Activated CD4-positive, alpha-beta memory T cell treated with anti-CD3 and anti-CD28 coated beads, Interleukin-2, amount 10 ng/mL, durations not matched to agents 7 days and 5 days (primary cell): Measurements from ENCODE around the gene FOXF2. TPM values are rescaled to one million over a fixed set of nuclear protein-coding genes. Genes with fewer than 3 reads are reported as not detected.
A peak's percentile ranks its signal among the peaks of the same experiment; 100 is the strongest.
"Not testable (repeated sequence)": the region's sequence is repeated elsewhere in the genome, so short reads cannot be mapped to it uniquely, and the experiment has no call there.

Experiments used
- CTCF ChIA-PET: fragments of 350-600 bp; sonication (Branson Sonifier 250); formaldehyde crosslinking; loops from one replicate; lab custom pipeline; 2021; ENCODE audit warnings: antibody characterized with exemption, inconsistent platforms; lab: Charles Lee
- POLR2A ChIA-PET: fragments of 350-600 bp; sonication (Branson Sonifier 250); formaldehyde crosslinking; loops from one replicate; lab custom pipeline; 2021; ENCODE audit warnings: antibody characterized with exemption; lab: Charles Lee
- DNase-seq: peaks from one replicate; pipeline ENCODE4 v3.0.0-alpha.2; 2020
- H3K27ac Mint-ChIP-seq: one replicate; pipeline ENCODE4 v1.8.0; 2021; ENCODE audit warnings: mild to moderate bottlenecking, mixed read lengths
- H3K27me3 Mint-ChIP-seq: one replicate; pipeline ENCODE4 v1.8.0; 2021; ENCODE audit warnings: mixed read lengths
- H3K36me3 Mint-ChIP-seq: one replicate; pipeline ENCODE4 v1.8.0; 2021; ENCODE audit warnings: low read depth, mixed read lengths
- H3K4me1 Mint-ChIP-seq: one replicate; pipeline ENCODE4 v1.8.0; 2021; ENCODE audit warnings: mixed read lengths
- H3K4me3 Mint-ChIP-seq: one replicate; pipeline ENCODE4 v1.8.0; 2021; ENCODE audit warnings: mild to moderate bottlenecking, mixed read lengths
- H3K9me3 Mint-ChIP-seq: one replicate; pipeline ENCODE4 v1.8.0; 2021; ENCODE audit warnings: mixed read lengths
- total RNA-seq, 2 experiments: library from RNA; stranded (reverse); gene quantifications; one replicate each; pipeline ENCODE4 v1.2.3, GENCODE V29; 2021

The FOXF2 gene
- not detected for total RNA-seq

DNA sequence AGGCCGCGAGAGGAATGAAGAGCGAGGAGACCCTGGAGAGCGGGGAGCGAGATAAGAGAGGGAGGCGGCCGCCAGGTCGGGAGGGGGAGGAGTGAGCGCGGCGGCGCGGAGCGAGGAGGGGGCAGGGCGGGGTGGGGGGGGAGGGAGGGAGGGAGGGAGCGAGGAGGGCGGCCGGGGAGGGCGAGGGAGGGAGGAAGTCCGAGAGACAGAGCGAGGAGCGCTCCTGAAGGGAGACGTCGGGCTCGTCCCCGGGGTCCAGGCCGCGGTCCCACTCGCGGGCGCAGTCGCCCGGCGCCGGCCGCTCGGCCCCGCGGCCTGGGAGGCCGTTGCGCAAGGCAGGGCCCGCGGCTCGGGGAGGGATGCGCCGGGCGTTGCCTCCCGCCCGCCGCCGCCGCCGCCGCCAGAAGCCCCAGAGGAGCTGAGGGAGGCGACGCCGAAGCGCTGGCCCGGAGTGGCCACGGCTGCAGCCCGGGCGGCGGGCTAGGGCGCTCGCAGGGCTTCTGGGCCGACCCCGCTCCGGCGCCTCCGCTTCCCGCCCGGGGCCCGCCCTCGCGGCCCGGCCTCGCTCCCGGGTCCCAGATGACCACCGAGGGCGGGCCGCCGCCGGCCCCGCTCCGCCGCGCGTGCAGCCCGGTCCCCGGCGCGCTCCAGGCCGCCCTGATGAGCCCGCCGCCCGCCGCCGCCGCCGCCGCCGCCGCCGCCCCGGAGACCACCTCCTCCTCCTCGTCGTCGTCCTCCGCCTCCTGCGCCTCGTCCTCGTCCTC, at the start of gene FOXF2:
FOXF2 (plus strand) TSS at position 208 of the 764 bp plus-strand sequence; CDS start at position 580, 372 bp downstream.
- ChIA-PET POLR2A (no interaction called here), CTCF (no interaction called here)
- H3K27ac Mint-ChIP-seq, result no peak within 1 kb of the TSS
- peaks cover 3% of the 10 kb centered on the region for H3K36me3 Mint-ChIP-seq
- no peak for DNase-seq
- peak within 1 kb of the TSS; percentile 27 for H3K4me3 Mint-ChIP-seq
- no peaks in the 10 kb centered on the region for H3K9me3 Mint-ChIP-seq
- H3K4me1 Mint-ChIP-seq, result peaks cover 24% of the 10 kb centered on the region
- peaks cover 81% of the 10 kb centered on the region for H3K27me3 Mint-ChIP-seq

GRCh38 chr6:1346101-1346500, 43.3 kb upstream of the FOXF2 start:
- no peaks in the 10 kb centered on the region for H3K36me3 Mint-ChIP-seq
- peaks cover 7% of the 10 kb centered on the region for H3K9me3 Mint-ChIP-seq
- H3K27ac Mint-ChIP-seq, result no peak overlapping the region
- POLR2A ChIA-PET, result no interaction called here
- CTCF ChIA-PET, result no interaction called here
- no peaks in the 10 kb centered on the region for H3K4me1 Mint-ChIP-seq
- H3K4me3 Mint-ChIP-seq, result no peak overlapping the region
- no peak for DNase-seq
- peaks cover 33% of the 10 kb centered on the region for H3K27me3 Mint-ChIP-seq

GRCh38 chr6:1346558-1347091, 42.8 kb upstream of the FOXF2 start:
- peaks cover 10% of the 10 kb centered on the region for H3K9me3 Mint-ChIP-seq
- CTCF ChIA-PET, result no interaction called here
- H3K4me1 Mint-ChIP-seq, result no peaks in the 10 kb centered on the region
- no peaks in the 10 kb centered on the region for H3K36me3 Mint-ChIP-seq
- no peak for DNase-seq
- no peak overlapping the region for H3K27ac Mint-ChIP-seq
- peaks cover 30% of the 10 kb centered on the region for H3K27me3 Mint-ChIP-seq
- POLR2A ChIA-PET, result interaction anchor here (0.6 kb wide), 1 partner anchor 50 kb away, joined by 4 read pairs; no protein-coding TSS in a partner anchor
- H3K4me3 Mint-ChIP-seq, result no peak overlapping the region

DNA sequence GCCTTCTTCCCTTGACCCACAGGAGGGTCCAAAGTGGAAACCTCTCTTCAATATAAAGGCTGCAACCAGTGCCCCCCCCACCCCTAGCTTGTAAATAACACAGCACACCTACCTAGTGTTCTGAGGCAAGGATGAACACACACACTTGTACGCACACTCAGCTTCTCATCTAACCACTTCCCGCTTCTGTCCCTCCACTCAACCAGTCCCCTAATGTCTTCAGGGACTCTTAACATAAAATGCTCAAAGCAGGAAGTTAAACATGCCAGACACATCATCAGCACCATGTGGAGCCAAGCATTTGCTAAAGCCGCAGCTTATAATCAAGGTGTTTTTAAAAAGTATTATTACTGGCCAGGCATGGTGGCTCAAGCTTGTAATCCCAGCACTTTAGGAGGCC, 42.2 kb upstream of the FOXF2 start:
- ChIA-PET CTCF (no interaction called here), POLR2A (interaction anchor here (0.6 kb wide), 1 partner anchor 50 kb away, joined by 4 read pairs; no protein-coding TSS in a partner anchor)
- no peaks in the 10 kb centered on the region for H3K36me3 Mint-ChIP-seq
- H3K9me3 Mint-ChIP-seq, result peaks cover 10% of the 10 kb centered on the region
- no peaks in the 10 kb centered on the region for H3K4me1 Mint-ChIP-seq
- no peak for DNase-seq
- no peak overlapping the region for H3K4me3 Mint-ChIP-seq
- no peak overlapping the region for H3K27ac Mint-ChIP-seq
- peaks cover 27% of the 10 kb centered on the region for H3K27me3 Mint-ChIP-seq

GRCh38 chr6:1348675-1349074, 40.7 kb upstream of the FOXF2 start:
- POLR2A ChIA-PET, result no interaction called here
- H3K4me3 Mint-ChIP-seq, result no peak overlapping the region
- peaks cover 10% of the 10 kb centered on the region for H3K9me3 Mint-ChIP-seq
- CTCF ChIA-PET, result no interaction called here
- H3K36me3 Mint-ChIP-seq, result no peaks in the 10 kb centered on the region
- no peaks in the 10 kb centered on the region for H3K4me1 Mint-ChIP-seq
- H3K27ac Mint-ChIP-seq, result no peak overlapping the region
- peaks cover 25% of the 10 kb centered on the region for H3K27me3 Mint-ChIP-seq
- DNase-seq, result no peak

GRCh38 chr6:1349655-1350054, 39.7 kb upstream of the FOXF2 start:
- CTCF ChIA-PET, result no interaction called here
- peaks cover 27% of the 10 kb centered on the region for H3K27me3 Mint-ChIP-seq

GRCh38 chr6:1351381-1352008, 37.9 kb upstream of the FOXF2 start:
- Mint-ChIP-seq H3K4me1 (no peaks in the 10 kb centered on the region), H3K27me3 (peaks cover 26% of the 10 kb centered on the region), H3K36me3 (no peaks in the 10 kb centered on the region), H3K27ac (no peak overlapping the region), H3K4me3 (no peak overlapping the region), H3K9me3 (peaks cover 5% of the 10 kb centered on the region)
- ChIA-PET POLR2A (no interaction called here), CTCF (no interaction called here)
- no peak for DNase-seq

More at GRCh38 chr6:1349655-1350054, 39.7 kb upstream of the FOXF2 start:
- no peak for DNase-seq
- Mint-ChIP-seq H3K4me3 (no peak overlapping the region), H3K9me3 (peaks cover 5% of the 10 kb centered on the region), H3K36me3 (no peaks in the 10 kb centered on the region), H3K4me1 (no peaks in the 10 kb centered on the region), H3K27ac (no peak overlapping the region)
- POLR2A ChIA-PET, result no interaction called here

GRCh38 chr6:1355068-1355467, 34.3 kb upstream of the FOXF2 start:
- H3K4me1 Mint-ChIP-seq, H3K9me3 Mint-ChIP-seq, H3K4me3 Mint-ChIP-seq, POLR2A ChIA-PET, H3K36me3 Mint-ChIP-seq, H3K27ac Mint-ChIP-seq, DNase-seq: not testable (repeated sequence)
- CTCF ChIA-PET, result interaction anchor here (0.8 kb wide), 1 partner anchor 42 kb away, joined by 3 read pairs; no protein-coding TSS in a partner anchor
- H3K27me3 Mint-ChIP-seq, result peaks cover 32% of the 10 kb centered on the region

- H3K27me3 Mint-ChIP-seq, result peaks cover 31% of the 10 kb centered on the region
- H3K9me3 Mint-ChIP-seq, H3K27ac Mint-ChIP-seq, H3K4me1 Mint-ChIP-seq, H3K4me3 Mint-ChIP-seq, H3K36me3 Mint-ChIP-seq, DNase-seq, CTCF ChIA-PET, POLR2A ChIA-PET: not testable (repeated sequence)
These were observed 27.7 kb upstream of the FOXF2 start for GRCh38 chr6:1361717-1362116.

GRCh38 chr6:1362643-1363042, 26.7 kb upstream of the FOXF2 start:
- no peak for DNase-seq
- CTCF ChIA-PET, result interaction anchor here (1.3 kb wide), 1 partner anchor 34 kb away, joined by 3 read pairs; no protein-coding TSS in a partner anchor
- Mint-ChIP-seq H3K27ac (no peak overlapping the region), H3K4me3 (no peak overlapping the region), H3K36me3 (no peaks in the 10 kb centered on the region), H3K27me3 (peaks cover 31% of the 10 kb centered on the region), H3K9me3 (no peaks in the 10 kb centered on the region), H3K4me1 (no peaks in the 10 kb centered on the region)
- POLR2A ChIA-PET, result no interaction called here

- Mint-ChIP-seq H3K36me3 (no peaks in the 10 kb centered on the region), H3K27ac (no peak overlapping the region), H3K4me3 (no peak overlapping the region), H3K4me1 (no peaks in the 10 kb centered on the region), H3K27me3 (peaks cover 35% of the 10 kb centered on the region), H3K9me3 (no peaks in the 10 kb centered on the region)
- POLR2A ChIA-PET, result no interaction called here
- CTCF ChIA-PET, result interaction anchor here (1.3 kb wide), 1 partner anchor 34 kb away, joined by 3 read pairs; no protein-coding TSS in a partner anchor
- no peak for DNase-seq
These were observed 26.1 kb upstream of the FOXF2 start for GRCh38 chr6:1363298-1363697.

DNA sequence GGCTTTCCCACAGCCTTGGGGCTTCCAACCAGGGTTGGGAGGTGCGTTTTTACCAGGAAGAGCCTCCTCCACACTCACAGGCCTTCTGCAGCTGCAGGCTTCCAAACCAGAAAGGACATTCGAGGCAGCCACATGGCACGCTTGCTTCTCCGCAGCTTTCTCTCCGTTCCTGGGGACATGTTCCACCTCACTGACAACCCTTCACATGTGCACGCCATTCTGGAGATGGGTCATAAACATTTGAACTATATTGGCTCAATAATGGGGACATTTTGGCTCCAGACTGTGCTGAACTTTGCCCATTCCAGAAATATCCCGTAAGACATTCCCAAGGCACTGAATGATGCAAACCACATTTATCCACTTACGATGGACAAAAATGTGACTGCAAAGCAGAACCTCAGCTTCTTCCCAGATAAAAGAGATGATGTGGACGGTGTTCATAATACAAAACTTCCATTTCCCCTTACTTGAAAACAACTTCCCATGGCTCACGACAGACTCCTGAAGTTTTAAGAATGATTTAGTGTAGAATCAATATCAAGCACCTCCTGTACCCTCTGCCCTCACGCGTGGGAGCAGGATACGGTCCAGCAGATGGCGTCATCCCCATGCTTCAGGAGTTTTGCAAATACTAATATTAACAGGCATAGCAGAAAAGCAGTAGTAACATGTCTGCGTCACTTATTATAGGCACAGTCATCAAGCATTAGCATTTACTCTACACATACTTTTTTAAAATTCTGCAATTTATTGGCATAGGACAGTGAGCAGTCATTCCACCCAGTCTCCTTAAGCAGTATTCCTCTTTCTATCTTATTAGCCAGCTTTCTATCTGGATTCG, 25.4 kb upstream of the FOXF2 start:
- ChIA-PET CTCF (no interaction called here), POLR2A (no interaction called here)
- H3K36me3 Mint-ChIP-seq, result no peaks in the 10 kb centered on the region
- H3K27ac Mint-ChIP-seq, result no peak overlapping the region
- H3K27me3 Mint-ChIP-seq, result peaks cover 35% of the 10 kb centered on the region
- no peak overlapping the region for H3K4me3 Mint-ChIP-seq
- H3K4me1 Mint-ChIP-seq, result no peaks in the 10 kb centered on the region
- no peaks in the 10 kb centered on the region for H3K9me3 Mint-ChIP-seq
- DNase-seq, result no peak

DNA sequence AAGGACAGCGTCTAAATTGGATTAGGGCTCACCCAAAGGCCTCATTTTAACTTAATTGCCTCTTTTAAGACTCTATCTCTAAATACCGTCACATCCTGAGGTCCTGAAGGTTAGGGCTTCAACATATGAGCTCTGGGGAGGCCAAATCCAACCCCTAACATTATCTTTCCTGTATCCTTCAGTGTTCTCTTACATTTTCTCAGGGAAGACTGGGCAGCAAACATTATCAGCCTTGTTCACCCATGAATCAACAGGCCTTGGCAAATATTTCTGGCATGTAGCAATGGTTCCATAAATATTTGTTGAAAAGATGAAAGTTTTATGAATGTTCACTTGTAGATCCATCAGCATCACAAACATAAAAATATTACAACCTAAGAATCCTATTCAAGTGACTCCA, 24.6 kb upstream of the FOXF2 start:
- no peak overlapping the region for H3K27ac Mint-ChIP-seq
- no peaks in the 10 kb centered on the region for H3K9me3 Mint-ChIP-seq

More for the DNA sequence above, 24.6 kb upstream of the FOXF2 start:
- ChIA-PET POLR2A (no interaction called here), CTCF (no interaction called here)
- Mint-ChIP-seq H3K36me3 (no peaks in the 10 kb centered on the region), H3K4me1 (no peaks in the 10 kb centered on the region), H3K27me3 (peaks cover 34% of the 10 kb centered on the region), H3K4me3 (no peak overlapping the region)
- no peak for DNase-seq
